Measurements from ENCODE around the gene RAI14.

Gene RAI14

DNA sequence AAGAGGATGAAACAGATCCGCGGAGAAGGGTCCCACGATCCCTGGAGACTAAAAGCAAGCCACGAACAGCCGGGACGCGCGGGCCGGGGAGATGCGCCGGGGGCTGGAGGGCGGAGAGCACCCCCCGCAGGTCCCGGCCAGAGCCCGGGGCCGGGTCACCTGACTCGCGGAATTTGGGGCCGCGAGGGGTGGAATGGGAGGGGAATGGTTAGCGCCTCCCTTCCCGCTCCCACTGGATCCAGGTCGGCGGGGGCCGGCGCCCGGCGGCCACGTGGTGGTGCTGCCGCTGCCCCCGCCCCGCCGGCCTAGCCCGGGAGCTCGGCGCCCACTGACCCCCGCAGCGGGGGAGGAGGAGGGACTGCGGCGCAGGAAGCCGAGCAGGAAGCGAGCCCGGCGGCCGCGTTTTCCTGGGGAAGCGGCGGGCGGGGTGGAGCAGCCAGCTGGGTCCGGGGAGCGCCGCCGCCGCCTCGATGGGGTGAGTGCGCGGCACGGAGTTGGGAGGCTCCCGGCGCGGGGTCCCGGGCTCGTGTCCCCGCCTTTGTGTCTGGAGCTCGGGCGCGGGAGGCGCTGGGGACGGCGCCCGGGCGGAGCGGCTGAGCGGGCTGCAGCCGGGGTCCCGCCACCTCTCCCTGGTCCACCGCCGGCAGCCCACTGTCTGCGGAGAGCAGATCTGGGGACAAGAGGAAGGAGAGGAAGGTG lies at the start of gene RAI14:
RAI14 (plus strand) TSS at position 328 of the 699 bp plus-strand sequence. CDS start 30,592 bp downstream, outside the sequence.
- DNase-seq (ENCODE audit: low read depth in 2 of 2): no peak

DNA sequence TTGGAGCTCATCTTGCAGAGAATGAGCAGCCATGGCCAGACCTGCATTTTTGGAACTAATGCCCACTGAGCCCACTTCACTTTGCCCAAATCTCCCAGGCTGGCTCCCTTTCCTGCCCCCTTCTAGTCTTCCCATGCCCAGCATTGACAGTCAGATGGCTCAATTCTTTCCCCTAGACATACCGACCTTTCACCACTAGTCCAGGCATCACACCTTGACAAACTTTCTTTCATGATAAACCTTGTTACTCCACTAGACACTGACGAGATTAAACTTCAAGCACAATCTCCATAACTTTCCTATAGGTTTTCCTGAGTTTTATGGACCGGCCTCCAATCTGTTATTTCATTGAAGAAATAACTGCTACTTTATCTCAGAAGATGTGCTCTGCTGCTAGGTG lies 47.8 kb upstream of the RAI14 start:
- DNase-seq (ENCODE audit: low read depth in 2 of 2): no peak

DNA sequence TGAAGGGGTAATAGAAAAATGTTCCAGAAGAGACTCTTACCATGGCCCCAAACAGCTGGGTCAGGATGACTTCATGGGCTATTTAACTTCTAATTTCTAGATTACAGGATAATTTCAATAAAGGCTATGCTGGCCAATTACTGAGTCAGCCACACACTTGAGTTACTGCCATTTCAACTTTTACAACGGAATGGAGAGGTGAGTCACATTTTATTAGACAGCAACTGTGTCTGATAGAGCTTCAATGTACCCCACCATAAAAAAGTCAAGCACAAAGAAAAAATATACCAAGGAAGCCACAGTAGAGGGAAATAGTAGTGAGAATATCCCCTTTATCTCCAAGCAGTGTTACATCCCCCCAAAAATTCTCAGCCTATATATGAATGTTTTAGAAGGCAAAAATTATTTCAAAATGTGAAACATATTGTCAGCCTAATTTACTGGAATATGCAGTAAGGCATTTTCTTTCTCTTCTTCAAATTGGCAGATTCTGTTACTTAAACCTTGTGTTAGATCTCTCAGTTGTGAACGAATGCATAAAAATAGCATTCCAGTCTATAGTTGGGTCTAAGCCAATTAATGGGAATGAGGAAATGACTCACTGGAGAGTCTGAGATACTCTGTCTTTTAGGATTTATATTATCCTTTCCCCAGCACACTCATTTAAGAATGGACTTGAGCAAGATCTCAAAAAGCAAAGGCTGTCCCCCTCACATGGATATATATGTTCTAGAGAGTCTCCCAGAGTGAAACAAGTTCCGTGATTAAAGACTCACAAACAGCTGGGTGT lies 47.1 kb upstream of the RAI14 start:
- DNase-seq (ENCODE audit: low read depth in 2 of 2): no peak

- DNase-seq (ENCODE audit: low read depth in 2 of 2): no peak
Observed at GRCh38 chr5:34609951-34610441, 46.1 kb upstream of the RAI14 start.

DNA sequence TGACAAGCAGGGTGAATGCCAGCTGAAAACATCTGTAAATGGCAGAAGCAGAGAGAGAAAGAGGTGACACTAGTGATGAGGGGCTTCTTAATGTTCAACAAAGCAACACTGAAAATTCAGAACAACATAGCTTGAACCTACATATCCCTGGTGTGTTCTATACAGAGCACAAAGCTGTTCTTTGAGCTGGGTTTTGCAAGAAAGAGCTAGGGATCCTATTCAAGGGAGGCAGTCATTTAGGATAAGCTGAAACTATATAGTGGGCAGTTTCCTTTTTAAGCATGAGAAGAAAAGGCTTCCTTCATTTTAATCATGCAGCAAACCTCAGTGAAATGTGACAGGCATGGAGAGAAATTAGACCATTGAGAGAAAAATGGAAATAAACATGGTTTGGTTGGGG lies 45.6 kb upstream of the RAI14 start:
- DNase-seq (ENCODE audit: low read depth in 2 of 2): no peak

GRCh38 chr5:34611464-34612415 lies 44.4 kb upstream of the RAI14 start:
- DNase-seq (ENCODE audit: low read depth in 2 of 2): no peak

DNA sequence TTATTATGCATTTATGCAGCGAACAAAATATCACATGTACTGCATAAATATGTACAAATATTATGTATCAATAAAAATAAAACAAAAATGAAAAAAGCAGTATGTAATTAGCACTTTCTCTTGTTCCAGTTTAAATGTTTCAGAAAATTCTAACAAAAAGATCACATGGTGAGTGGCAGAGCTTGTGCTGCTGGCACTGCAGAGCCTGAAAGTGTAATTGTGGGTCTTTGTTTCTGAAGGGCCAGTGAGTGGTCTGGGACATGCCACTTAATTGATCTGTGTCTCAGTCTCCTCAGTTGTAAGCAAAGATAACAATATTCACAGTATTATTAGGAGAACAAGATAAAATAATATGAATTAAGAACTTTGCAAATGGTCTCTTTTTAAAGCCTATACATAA lies 39.5 kb upstream of the RAI14 start:
- DNase-seq (ENCODE audit: low read depth in 2 of 2): no peak

DNA sequence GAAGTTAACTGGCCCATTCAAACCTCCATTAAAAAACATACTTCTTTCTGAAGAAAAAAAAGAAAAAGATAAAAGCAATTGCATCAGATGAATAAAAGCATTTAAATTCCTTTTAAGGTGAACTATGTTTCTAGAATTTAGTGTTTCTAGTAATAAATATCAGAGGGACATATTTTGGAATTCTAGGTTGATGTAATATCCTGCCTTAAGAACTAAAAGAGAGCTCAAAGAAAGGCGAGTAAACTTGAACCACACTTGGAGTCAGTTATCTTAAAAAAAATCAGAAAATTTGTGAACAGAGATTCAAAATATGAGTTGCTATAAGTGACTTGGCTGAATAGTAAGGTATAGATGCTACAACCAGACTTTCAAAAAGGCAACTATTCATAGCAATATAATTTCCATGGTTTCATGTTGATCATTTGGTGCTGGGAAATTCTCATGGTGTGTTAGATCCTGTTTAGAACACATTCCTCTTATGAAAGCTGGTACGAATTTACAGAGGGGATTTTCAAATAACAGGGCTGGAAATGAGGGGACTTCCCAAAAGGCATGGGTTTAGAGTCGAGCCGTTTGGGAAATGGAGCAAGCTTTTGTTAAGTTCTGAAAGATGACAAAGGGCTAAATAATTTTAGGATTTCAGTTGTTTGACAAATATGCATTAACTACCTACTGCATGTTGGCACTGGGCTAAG lies 37.6 kb upstream of the RAI14 start:
- DNase-seq (ENCODE audit: low read depth in 2 of 2): no peak

DNA sequence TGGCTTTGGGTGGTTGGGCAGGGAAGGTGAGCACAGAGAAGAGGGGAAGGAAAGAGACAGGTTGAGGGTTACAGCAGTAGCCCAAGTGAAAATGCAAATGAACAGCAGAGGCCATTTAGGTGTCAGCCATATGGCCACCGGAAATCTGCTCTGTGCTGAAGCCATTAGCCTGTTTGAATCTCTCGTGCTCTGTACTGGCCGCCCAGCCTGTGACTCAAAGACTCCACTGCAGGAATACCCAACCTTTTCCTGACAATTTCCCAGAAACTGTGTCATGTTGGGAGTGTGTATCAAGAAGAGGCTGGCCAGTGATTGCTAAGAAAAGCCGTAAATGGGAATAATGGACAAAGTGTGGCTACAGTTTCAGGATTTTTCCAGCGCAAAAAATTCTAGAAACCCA lies 35.9 kb upstream of the RAI14 start:
- DNase-seq (ENCODE audit: low read depth in 2 of 2): no peak

DNA sequence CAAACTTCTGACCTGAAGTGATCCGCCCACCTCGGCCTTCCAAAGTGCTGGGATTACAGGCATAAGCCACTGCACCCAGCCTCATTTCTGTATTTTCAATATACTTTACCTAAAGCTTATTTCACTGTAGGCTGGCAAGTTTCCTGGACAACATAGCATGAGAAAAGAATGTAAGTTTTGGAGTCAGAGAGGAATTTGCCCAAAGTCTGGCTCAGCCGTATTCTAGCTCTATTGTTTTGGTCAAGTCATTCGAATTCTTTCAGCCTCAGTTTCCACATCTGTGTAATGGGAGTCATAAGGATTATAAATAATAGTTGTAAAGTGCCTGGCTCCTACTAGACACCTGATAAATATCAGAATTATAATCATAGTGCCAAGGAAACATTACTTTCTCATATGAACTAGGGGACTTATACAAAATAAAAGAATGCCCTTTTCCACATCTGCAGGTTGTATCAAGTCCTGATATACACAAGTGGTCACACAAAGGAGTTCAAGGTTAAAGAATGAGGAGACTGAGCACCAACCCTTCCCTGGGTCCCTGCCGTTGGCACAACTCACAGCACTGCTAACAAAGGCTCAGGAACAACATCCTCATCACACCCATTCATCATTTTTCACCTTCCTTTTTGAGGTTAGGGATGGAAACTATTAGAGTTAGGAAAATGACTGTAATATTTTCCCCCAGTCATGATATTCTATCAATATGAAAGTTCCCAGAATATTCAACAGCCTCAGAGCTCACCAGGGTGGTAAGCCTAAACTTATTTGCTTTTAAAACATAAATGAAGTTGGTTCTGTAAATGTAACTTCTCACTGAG lies 34.6 kb upstream of the RAI14 start:
- DNase-seq (ENCODE audit: low read depth in 2 of 2): no peak

DNA sequence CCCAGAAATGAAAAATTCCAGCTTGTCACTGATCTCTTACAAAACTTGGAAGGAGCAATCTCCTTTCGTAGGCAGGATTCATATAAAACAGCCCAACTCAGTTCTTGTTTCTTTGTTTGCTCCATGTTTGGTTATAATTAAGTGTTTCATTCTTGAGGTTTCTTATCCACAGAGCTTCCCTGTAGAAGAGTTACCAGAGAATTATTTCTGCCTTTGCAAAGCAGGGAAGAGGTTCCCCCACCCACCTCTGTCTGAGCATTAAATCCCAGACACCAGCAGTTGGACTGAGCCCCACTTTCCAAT lies 34.1 kb upstream of the RAI14 start:
- DNase-seq (ENCODE audit: low read depth in 2 of 2): no peak

GRCh38 chr5:34624691-34625090 lies 31.4 kb upstream of the RAI14 start:
- no peak for DNase-seq (ENCODE audit: low read depth in 2 of 2)

GRCh38 chr5:34625246-34625645 lies 30.9 kb upstream of the RAI14 start:
- DNase-seq (ENCODE audit: low read depth in 2 of 2): no peak

DNA sequence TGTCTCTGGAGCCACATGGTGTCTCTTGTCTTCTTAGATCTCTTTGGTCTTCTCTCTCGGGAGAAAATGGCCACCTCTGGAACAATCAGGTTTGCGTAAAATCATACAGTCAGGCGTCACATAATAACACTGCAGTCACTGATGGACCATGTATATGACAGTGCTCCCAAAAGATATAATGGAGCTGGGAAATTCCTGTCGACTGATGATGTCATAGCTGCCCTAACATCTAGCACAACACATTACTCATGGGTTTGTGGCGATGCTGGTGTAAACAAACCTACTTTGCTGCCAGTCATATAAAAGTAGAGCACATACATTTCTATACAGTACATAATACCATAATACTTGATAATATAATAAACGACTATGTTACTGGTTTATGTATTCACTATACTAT lies 30.1 kb upstream of the RAI14 start:
- DNase-seq (ENCODE audit: low read depth in 2 of 2): no peak

DNA sequence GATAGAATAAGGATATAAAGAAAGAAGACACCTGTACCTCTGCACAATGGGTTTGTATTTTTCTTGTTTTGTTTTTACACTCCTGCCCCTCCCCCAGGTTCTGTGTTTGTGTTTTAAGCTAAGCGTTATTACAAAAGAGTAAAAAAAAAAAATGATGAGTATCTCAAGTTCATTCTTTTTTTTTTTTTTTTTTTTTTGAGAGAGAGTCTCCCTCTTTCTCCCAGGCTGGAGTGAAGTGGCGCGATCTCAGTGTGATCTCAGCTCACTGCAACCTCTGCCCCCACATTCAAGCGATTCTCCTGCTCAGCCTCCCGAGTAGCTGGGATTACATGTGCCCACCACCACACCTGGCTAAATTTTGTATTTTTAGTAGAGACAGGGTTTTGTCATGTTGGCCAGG lies 29.4 kb upstream of the RAI14 start:
- no peak for DNase-seq (ENCODE audit: low read depth in 2 of 2)

DNA sequence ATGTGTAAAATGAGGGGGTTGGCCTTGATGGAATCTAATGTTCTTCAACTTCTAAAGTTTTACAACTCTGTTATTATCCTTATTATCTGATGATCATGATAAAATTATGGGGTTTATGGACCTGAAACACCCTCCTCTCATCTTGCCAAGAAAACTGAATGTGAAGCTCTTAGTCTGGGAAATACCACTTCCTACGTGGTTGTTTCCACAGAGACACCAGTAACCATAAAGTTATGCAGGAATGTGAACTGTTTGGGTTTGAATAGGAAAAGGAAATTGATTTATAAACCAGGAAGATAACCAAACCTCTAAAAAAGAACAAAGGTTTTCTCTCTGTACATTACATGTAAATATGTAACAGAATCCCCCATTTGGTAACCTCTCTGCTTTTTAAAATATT lies 28.3 kb upstream of the RAI14 start:
- no peak for DNase-seq (ENCODE audit: low read depth in 2 of 2)

DNA sequence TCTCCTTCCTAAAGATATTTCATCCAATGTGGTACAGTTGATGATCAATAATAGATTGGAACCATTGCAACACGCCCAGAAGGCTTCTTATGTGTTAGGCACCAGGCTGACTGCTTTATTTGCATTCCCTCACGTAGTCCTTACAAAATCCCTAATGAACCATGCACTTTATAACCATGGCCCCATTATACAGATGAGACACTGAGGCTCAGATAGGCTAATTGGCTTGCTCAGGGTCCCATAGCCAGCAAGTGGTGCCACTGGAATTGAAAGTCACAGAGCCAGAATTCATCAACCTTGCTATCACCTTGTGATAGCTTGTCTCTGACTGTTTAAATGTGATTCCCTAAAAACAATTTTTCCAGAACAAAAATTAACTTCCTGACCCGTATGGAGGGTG lies 27.8 kb upstream of the RAI14 start:
- no peak for DNase-seq (ENCODE audit: low read depth in 2 of 2)

DNA sequence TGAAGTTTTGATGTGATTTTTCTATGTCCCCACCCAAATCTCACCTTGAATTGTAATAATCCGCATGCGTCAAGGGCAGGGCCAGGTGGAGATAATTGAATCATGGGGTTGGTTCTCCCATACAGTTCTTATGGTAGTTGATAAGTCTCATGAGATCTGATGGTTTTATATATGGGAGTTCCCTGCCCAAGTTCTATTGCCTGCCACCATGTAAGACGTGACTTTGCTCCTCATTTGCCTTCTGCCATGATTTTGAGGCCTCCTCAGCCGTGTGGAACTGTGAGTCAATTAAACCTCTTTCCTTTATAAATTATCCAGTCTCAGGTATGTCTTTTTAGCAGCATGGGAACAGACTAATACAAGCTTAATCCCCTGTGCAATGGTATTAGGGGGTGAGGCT lies 25.5 kb upstream of the RAI14 start:
- DNase-seq (ENCODE audit: low read depth in 2 of 2): no peak

DNA sequence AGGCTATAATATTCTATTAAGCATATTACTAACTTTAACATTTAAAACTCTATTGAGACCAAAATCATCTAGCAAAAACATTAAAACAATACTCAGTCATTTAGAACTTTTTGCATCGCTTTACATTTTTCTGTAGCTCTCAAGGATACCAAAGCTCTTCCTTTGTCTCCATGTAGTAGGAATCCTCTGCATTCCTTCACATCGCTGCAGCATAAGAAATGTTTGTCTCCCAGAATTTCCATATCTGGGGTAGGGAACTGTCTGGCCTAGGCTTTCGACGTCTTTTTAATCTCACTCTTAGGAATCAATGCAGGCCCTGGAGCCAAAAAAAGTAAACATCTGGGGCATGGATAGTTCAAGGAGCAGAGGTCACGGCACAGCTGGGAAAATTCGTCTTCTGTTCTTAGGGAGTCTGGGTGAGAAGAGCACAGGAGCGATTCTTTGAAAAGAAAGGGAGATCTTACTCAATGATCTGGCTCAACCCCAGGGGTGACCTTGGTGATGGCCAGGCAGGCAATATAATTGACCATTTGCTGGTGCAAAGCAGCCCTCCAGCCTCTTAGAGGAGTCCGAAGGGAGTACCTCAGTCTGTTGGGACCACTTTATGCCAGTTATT lies 23.2 kb upstream of the RAI14 start:
- no peak for DNase-seq (ENCODE audit: low read depth in 2 of 2)

GRCh38 chr5:34639852-34640626 lies 16.1 kb upstream of the RAI14 start:
- no peak for DNase-seq (ENCODE audit: low read depth in 2 of 2)
